ENCODE results near the gene PRR12.

DNA sequence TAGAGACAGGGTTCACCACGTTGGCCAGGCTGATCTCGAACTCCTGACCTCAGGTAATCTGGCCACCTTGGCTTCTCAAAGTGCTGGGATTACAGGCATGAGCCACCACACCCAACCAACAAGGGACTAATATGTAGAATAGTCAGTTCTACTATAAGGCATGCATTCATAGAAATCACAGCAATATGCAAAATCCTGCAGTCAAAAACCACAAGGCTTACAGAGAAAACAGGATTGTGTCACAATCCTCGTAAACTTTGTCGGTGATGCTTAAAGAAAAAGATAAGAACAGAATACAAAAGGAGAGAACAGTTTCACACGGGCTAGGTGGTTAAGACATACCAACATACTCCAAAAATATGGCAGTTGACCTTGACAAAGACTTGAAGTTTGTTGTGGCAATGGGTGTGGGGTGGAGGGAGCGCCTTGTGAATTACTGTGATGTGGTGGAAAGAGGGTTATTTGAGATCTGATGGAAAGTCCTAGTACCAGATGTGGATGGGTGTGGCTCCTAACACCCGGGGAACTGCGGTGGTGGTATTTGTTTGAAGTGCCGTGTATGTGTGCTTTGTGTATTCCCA lies 23.0 kb upstream of the PRR12 start:
- TF ChIP-seq CTCF (IDR thresholded peaks at IDR 0.05; ENCODE audit: extremely low read depth in 1 of 2, insufficient read depth in 1 of 2, low read depth in 1 of 2, low read length in 2 of 2), result no peak
- TF ChIP-seq, protein P1, sequence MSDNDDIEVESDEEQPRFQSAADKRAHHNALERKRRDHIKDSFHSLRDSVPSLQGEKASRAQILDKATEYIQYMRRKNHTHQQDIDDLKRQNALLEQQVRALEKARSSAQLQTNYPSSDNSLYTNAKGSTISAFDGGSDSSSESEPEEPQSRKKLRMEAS (IDR thresholded peaks at IDR 0.05; ENCODE audit: insufficient read depth, insufficient read length), result no peak
